ENCODE measurements around the gene FBXW8. TPM values are rescaled to one million over a fixed set of nuclear protein-coding genes. Genes with fewer than 3 reads are reported as not detected.

Gene FBXW8
- total RNA-seq, 2 donors from 2014 or later = 12.6 to 25.0 TPM

DNA sequence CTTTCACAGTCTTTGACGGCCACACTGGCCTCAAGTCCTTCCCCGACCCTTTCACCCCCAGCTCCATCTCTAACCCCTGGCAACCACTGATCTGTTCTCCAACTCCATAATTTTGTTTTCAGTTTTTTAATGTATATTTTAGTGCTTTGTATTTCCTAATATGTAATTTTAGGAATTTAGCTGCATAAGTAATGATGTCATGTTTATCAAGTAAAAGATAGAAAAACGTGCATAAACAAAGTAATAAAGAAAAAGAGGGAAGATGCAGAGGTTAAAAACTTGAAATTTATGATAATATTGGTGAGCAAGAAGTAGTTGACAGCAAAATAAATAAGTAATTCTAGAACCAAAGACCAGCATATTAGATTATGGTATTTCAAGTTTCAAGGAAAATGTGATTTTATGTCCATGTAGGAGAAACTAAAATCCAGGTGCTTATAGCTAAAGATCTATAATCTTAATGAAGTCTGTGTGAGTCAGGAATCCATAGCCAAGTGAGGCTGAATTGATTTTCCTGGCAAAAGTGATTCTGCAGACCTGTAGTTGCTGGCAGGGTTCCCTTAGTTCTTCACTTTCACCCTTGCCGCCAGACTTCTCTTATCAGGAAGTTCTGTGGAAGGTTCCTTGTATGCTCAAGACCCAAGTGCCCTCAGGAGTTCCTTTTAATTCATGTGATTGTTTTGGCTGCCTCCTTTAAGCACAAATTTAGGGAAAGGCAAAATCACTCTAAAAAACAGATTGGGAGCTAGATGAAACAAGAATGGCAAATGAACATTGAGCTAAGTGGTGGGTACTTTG lies 24.4 kb downstream of the FBXW8 start:
- Histone ChIP-seq H3K9me3 (no peaks in the 10 kb centered on the region), H3K27ac (no peak overlapping the region), H3K4me1 (ENCODE audit: control insufficient read depth in 1 of 2, low read depth in 2 of 2) (peaks cover 5 to 29% of the 10 kb centered on the region in 2 donors), H3K27me3 (replicated peaks; ENCODE audit: insufficient read depth) (no peaks in the 10 kb centered on the region), H3K4me3 (no peak overlapping the region), H3K36me3 (peaks cover 1% of the 10 kb centered on the region)
- TF ChIP-seq, protein P1, sequence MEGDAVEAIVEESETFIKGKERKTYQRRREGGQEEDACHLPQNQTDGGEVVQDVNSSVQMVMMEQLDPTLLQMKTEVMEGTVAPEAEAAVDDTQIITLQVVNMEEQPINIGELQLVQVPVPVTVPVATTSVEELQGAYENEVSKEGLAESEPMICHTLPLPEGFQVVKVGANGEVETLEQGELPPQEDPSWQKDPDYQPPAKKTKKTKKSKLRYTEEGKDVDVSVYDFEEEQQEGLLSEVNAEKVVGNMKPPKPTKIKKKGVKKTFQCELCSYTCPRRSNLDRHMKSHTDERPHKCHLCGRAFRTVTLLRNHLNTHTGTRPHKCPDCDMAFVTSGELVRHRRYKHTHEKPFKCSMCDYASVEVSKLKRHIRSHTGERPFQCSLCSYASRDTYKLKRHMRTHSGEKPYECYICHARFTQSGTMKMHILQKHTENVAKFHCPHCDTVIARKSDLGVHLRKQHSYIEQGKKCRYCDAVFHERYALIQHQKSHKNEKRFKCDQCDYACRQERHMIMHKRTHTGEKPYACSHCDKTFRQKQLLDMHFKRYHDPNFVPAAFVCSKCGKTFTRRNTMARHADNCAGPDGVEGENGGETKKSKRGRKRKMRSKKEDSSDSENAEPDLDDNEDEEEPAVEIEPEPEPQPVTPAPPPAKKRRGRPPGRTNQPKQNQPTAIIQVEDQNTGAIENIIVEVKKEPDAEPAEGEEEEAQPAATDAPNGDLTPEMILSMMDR (IDR thresholded peaks at IDR 0.05) = no peak
- DNase-seq (ENCODE audit: low spot score) (no peak), ATAC-seq (ENCODE audit: insufficient number of reproducible peaks, low FRiP score, low read depth) (no peak)

DNA sequence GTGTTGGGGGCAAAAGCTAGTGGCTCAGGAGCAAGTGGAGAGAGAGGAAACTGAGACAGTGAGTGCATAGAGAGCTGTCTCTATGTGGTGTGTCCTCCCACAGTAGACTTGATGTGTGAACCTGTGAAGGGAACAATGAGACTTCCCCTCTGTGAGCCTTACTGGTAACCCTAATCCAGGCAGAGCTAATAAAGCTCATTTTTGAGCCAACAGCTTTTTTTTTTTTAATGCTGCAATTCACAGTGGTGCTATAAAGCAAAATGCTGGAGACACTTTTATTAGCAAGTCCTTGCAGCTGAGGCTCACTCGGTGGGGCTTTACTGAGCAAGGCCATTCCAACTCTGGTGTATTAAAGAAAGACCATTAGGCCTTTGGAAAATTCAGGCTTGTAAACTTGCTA lies 26.9 kb downstream of the FBXW8 start:
- no peak overlapping the region for H3K27ac ChIP-seq
- no peak for DNase-seq (ENCODE audit: low spot score)
- no peaks in the 10 kb centered on the region for H3K9me3 ChIP-seq

DNA sequence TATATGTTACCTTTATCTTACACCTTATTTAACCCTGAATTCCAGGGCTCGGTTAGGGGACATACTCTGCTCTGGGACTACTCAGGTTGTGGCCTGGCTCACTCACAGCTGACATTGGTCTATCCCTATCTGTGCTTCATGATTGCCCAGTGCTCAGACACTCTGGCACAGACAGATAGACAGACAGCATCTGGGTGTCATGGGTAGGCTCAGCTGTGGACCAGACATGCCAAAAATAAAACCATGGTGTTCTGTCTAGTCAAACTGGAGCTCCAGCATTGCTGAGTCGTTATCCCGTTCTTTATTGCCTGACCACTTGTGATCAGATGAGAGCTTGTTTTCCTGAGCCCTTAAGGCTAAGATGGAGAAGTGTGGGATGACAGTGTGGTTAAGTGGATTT lies 29.0 kb downstream of the FBXW8 start:
- no peak for ATAC-seq (ENCODE audit: insufficient number of reproducible peaks, low FRiP score, low read depth)
- Histone ChIP-seq H3K4me1 (ENCODE audit: control insufficient read depth in 1 of 2, low read depth in 2 of 2) (peaks cover 0 to 14% of the 10 kb centered on the region in 2 donors), H3K36me3 (no peaks in the 10 kb centered on the region), H3K27ac (no peak overlapping the region), H3K4me3 (no peak overlapping the region), H3K9me3 (no peaks in the 10 kb centered on the region), H3K27me3 (replicated peaks; ENCODE audit: insufficient read depth) (no peaks in the 10 kb centered on the region)
- no peak for DNase-seq (ENCODE audit: low spot score)
- TF ChIP-seq, protein P1 (IDR thresholded peaks at IDR 0.05) = no peak

More for the DNA sequence above, 26.9 kb downstream of the FBXW8 start:
- Histone ChIP-seq H3K36me3 (no peaks in the 10 kb centered on the region), H3K27me3 (replicated peaks; ENCODE audit: insufficient read depth) (no peaks in the 10 kb centered on the region), H3K4me3 (no peak overlapping the region), H3K4me1 (ENCODE audit: control insufficient read depth in 1 of 2, low read depth in 2 of 2) (peaks cover 5 to 29% of the 10 kb centered on the region in 2 donors)
- TF ChIP-seq, protein P1 (IDR thresholded peaks at IDR 0.05) = no peak
- no peak for ATAC-seq (ENCODE audit: insufficient number of reproducible peaks, low FRiP score, low read depth)

DNA sequence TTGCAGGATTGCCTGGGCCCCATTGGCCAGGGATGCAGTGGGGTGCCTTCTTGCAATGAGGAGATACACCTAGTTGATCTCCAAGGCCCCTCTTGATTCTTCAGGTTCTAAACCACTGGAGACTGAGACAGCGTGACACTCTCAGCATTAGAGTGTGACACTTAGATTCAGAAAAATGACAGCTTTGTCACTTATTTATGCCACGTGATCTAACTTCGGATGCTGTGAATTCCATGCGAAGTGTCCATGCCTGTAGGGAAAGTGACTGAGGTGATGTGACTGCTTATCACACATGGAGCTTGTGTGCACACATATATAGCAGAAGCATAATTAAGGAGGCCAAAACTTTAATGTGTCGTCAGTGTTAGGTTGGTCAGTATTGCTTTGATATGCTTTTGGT lies 30.4 kb downstream of the FBXW8 start:
- Histone ChIP-seq H3K27ac (no peak overlapping the region), H3K27me3 (replicated peaks; ENCODE audit: insufficient read depth) (no peaks in the 10 kb centered on the region), H3K9me3 (no peaks in the 10 kb centered on the region), H3K36me3 (no peaks in the 10 kb centered on the region), H3K4me3 (no peak overlapping the region), H3K4me1 (ENCODE audit: control insufficient read depth in 1 of 2, low read depth in 2 of 2) (no peaks in the 10 kb centered on the region)
- no peak for DNase-seq (ENCODE audit: low spot score)
- TF ChIP-seq, protein P1 (IDR thresholded peaks at IDR 0.05) = no peak
- no peak for ATAC-seq (ENCODE audit: insufficient number of reproducible peaks, low FRiP score, low read depth)

DNA sequence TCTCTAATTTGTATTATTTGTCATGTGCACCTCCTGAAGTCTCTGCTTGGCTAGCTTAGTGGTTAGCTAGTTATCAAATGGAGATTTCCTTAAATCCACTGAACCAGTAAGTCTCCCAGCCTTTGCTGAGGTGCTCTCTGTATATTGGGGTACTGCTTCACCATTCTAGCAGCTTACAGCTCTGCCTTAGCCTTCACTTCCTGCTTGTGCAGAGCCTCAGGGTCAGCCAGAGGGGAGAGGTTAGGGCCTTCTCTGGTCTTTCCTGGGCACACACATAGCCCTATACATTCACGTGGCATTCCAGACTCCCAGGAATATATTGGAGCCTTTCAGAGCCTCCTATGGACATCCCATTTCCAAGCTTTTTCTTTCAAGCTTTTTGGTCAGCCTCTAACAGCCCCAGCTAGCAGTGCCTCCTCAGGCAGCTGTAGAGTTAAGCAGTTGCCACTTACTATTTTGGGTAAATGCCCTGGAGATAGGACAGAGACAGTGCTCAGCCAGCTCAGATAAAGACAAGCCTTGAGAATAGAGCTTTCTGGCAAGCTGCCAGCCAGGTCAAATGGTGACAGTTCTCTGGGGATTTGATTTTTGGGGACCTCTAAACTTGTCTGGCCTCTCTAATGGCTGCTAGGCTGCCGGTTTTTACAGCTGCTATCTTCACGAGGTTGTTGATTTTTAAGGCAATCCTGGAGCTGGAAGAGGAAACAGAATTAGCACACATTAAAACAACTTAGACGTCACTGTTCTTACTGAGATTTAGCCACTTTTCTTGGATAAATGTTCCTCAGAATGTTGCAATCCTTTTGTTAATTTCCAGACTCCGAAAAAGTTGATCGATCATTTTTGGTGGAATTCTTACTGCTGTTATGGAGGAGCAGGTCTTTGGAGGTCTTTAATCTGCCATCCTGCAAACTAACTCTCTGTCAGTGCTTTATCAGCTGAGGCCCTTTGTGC lies 32.9 kb downstream of the FBXW8 start:
- no peak overlapping the region for H3K4me3 ChIP-seq
- H3K9me3 ChIP-seq = no peaks in the 10 kb centered on the region
- H3K27ac ChIP-seq = no peak overlapping the region
- ATAC-seq (ENCODE audit: insufficient number of reproducible peaks, low FRiP score, low read depth) = no peak
- H3K36me3 ChIP-seq = no peaks in the 10 kb centered on the region
- DNase-seq (ENCODE audit: low spot score) = no peak
- H3K4me1 ChIP-seq (ENCODE audit: control insufficient read depth in 1 of 2, low read depth in 2 of 2) = no peaks in the 10 kb centered on the region
- no peaks in the 10 kb centered on the region for H3K27me3 ChIP-seq (replicated peaks; ENCODE audit: insufficient read depth)
- TF ChIP-seq, protein P1 (IDR thresholded peaks at IDR 0.05) = no peak

Measured in thoracic aorta (tissue), 2 donors.